DMS153 (cell line): ENCODE measurements around the gene WIPF3.

Source experiments
- DNase-seq: peaks from one replicate; lab custom pipeline; 2025; lab: John Stamatoyannopoulos, UW

WIPF3 gene

DNA sequence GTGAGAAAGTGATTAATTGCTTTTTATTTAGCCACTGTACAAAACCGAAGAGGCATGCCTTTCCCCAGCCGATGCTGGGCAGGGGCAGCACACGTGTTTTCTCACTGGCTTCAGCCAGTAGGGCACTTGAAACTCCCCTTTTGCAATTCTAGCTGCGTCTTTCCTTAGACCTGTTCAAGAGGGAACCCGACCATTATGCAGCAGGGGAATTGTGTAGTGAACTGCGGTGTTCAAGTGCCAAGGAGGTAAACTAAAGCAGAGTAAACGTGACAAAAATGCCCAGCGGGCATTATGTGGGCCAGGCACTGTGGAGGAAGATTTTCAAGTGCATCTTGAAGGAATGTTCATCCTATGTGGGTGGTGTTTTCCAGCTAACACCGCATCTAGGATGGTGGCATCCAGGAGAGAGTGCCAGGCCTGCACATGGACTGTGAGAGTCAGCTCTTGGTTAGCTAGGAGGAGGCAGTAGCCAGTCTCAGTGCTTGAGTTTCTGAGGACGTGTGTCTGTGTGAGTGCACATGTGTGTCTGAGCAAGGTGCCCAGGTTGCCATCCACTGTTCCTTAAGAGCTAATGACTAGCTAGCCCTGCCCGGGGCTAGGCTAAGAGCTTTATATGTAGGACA lies 3.3 kb downstream of the WIPF3 start:
- DNase-seq = no peak

- DNase-seq = no peak
Observed at GRCh38 chr7:29810297-29810696, 4.0 kb downstream of the WIPF3 start.

- no peak for DNase-seq
Observed at GRCh38 chr7:29810813-29811482, 4.6 kb downstream of the WIPF3 start.

DNA sequence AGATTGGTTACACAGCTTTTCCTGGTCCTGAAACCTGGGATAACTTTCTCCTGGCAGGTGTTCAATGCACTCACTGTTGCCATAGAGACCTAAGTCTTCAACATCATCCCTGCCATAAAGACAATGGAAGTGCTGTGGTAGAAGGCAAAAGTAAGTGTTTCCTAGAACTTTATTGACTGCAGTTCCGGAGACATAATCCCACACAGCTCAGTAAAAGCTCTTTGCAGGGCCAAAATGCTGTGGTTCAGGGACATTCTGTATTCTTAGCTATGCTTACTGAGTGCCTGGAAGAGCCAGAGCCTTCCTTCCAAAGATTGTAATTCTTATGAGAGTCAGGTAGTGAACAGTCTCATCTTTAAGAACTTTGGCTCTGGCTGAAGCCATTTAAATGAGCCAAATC lies 5.3 kb downstream of the WIPF3 start:
- peak; percentile 79 for DNase-seq

DNA sequence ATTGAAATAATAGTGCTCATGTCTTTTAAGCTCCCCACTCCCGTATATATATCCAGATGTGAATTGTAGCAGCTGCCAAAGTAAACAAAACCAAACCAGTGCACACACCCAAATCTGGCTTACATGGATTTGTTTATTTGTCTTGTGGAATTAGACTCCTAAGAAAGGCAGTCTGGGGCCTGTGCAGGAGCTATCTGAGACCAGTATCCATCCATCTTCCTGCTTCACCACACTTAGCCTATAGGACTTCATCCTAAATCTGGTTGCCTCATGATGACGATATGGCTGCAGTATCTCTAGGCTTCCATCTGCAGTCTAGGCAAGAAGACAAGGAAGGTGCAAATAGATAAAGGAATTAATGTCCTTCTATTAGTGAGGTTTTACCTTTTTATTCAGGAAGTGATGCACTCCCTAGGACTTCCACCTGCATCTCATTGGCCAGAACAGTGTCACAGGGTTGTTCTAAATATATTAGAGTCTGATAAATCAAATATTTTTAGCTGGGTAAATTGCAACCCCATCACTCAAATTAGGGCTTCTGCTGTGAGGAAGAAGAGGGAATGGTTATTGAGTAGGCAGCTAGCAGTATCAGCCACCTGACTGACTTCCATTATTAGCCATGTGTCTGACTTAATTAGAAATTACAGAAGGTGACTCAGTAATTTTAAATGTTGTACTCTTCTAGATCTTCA lies 6.0 kb downstream of the WIPF3 start:
- DNase-seq = no peak

- DNase-seq = no peak
Observed at GRCh38 chr7:29815181-29816105, 9.1 kb downstream of the WIPF3 start.

DNA sequence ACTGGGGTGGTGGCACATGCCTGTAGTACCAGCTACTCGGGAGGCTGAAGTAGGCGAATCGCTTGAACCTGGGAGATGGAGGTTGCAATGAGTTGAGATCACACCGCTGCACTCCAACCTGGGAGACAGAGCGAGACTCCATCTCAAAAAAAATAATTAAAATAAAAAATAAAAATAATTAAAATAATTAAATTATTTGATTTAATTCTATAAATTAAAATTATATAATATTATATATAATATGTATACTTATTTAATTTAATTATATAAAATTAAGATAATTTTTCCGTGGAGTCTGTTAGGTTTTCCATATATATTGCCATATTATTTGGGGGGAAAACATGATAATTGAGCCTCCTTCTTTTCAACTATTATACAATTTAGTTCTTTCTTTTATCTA lies 12.0 kb downstream of the WIPF3 start:
- no peak for DNase-seq

- no peak for DNase-seq
Observed at GRCh38 chr7:29825775-29826529, 19.6 kb downstream of the WIPF3 start.

DNA sequence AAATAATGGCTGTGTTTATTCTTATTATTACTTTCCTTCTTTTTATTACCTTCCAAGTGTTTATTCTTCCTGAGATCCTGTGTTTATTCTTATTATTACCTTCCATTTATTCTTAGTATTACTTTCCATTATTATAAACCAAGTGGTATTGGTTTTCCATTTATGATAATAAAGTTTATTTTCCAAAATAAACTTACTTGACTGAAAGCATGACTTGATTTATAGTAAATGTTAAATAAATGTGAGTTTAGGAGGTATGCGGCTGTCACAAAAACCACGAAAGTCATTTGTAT lies 20.2 kb downstream of the WIPF3 start:
- no peak for DNase-seq

- DNase-seq = no peak
Observed at GRCh38 chr7:29826904-29827303, 20.6 kb downstream of the WIPF3 start.

DNA sequence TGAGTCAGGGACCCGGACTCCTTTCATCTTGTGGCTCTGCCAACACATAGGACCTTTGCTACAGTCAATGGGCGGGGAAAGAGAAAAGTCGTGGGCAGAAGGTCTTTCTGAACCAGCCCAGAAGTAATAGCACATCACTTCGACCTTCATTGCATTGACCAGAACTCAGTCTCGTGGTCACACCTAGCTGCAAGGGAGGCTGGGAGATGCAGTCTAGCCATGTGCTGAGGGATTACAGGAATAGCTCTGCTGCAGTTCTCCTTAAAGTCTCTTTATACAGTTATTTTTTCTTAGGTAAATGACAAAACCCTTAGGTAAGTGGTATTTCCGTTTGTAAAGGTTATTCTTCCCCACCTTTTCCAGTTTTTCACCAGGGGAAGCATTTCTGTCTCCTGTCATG lies 25.4 kb downstream of the WIPF3 start:
- DNase-seq = no peak

DNA sequence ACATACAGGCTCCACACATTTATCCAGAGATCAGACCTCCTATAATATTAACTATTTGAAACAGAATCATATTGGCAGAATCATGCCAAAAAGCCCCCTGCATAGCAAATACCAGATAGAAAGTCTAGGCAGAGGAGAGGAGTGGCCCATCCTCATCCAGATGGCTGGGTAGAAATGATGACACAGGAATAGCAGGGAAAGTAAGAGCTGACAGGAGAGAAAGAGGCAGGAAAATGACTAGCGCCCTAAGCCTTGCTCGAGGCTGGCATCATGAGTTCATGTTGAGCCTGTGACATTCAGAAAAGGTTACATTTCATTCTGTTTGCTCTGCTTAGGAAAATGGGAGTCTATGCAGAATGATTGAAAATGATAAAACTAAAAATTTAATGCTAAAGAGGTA lies 27.6 kb downstream of the WIPF3 start:
- DNase-seq = no peak

GRCh38 chr7:29835718-29836117 lies 29.4 kb downstream of the WIPF3 start:
- DNase-seq = no peak

GRCh38 chr7:29839302-29839701 lies 33.0 kb downstream of the WIPF3 start:
- DNase-seq = no peak

DNA sequence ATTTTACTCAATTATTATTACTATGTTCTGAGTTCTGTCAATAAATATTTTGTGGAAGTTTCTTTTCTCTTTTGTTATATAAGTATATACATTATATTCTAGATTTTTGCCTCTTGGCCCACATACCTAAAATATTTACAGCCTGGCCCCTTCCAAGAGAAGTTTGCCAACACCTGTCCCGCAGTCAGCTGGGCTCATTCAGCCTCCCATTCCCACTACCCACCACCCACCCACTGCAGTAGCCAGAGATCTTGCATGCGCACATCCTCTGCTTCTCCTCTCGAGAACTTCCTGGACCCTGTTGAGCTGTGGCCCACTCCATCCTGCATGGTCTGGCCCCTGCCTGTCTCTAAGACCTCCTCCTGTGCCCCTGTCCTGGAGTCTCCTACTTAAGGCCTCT lies 33.6 kb downstream of the WIPF3 start:
- DNase-seq = no peak

- no peak for DNase-seq
Observed at GRCh38 chr7:29840701-29841100, 34.4 kb downstream of the WIPF3 start.

GRCh38 chr7:29841926-29842701 lies 35.8 kb downstream of the WIPF3 start:
- no peak for DNase-seq

GRCh38 chr7:29843093-29843492 lies 36.8 kb downstream of the WIPF3 start:
- peak; percentile 43 for DNase-seq

DNA sequence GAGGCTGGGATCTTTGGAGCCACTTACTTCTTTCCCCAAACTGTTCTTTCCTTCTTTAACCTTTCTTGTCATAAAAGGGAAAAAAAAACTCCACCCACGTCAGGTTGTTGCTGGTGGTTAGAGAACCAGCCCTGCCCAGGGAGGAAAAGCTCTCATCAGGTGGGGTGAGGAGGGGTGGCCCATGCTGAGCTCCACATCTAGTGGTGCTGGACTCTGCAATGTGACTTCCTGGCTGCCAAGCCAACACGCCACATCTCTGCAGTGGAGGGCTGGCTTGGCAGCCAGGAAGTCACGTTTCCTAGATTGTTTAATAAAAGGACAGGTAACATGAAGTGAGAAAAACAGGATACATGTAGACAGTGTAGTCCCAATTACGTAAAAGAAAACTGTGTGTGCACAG lies 37.4 kb downstream of the WIPF3 start:
- peak; percentile 79 for DNase-seq

GRCh38 chr7:29844559-29844958 lies 38.3 kb downstream of the WIPF3 start:
- no peak for DNase-seq

DNA sequence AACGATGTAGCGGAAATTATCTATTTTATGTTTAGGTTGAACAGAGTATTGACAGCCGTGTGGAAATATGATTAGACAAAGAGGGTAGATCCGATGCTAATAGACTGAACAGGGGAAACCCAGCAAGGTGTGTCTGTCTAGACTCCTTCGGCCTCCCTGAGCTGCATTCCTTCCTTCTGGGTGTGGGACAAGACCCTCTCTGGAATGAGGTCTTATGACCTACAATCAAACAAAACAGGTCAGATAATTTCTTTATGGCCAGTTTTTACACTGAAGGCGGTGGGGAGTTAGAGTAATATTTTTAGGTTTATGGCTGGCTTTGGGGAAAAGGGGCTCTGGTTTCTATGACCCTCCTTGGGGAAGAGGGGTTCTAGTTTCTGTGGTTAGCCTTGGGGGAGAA lies 41.2 kb downstream of the WIPF3 start:
- no peak for DNase-seq
